ENCODE measurements around the gene CLSTN2. TPM values are rescaled to one million over a fixed set of nuclear protein-coding genes. Genes with fewer than 3 reads are reported as not detected.

The CLSTN2 gene
- polyA plus RNA-seq, 3 donors, result not detected

DNA sequence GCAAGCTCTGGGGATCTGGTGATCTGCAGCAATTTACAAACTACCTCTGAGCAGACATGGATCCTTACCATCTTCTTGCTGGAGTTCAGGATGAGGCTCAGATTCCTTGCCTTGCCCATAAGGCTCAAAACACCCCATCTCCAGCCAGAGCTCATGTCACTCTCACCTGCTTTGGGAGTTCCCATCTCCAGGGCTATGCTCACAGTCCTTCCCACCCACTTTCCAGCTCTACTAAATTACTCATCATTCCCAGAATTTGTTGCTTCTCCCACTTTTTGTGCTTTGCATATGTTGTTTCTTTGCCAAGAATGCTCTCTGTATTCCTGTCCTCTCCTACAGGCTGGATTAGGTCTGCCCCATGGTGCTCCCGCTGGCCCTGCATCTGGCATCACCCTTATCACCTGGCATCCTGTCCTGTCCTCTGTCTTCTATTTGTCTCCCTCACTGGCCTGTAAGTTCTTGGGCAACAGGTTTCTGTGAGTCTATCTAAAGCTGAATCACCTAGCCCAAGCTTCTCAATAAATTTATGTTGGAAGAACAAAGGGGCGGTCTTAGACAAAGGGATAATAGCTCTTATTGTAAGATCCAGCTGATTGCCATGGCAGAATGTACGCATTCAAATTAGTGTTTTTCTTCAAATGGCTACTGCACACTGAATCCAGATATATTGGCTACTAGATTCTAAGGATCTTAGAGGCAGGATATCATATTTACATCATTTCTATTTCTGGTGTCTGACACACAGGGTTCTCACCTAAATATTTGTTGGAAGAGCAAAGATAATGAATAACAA lies 179.2 kb downstream of the CLSTN2 start:
- no peak for DNase-seq
- intact Hi-C loops (cut with micrococcal nuclease), result no loop called here
- Histone ChIP-seq H3K4me2 (replicated peaks; ENCODE audit: extremely low read depth, low read length, poor library complexity, severe bottlenecking) (no peak overlapping the region), H3K79me2 (ENCODE audit: insufficient read depth, low read length) (no peaks in the 10 kb centered on the region), H3K27ac (ENCODE audit: low read depth in 1 of 2, low read length in 2 of 2) (no peak overlapping the region), H3K9ac (ENCODE audit: insufficient read depth, low read length, poor library complexity, severe bottlenecking) (no peak overlapping the region), H3K9me3 (replicated peaks in 1 of 2; ENCODE audit: control insufficient read depth in 1 of 2, insufficient read depth in 1 of 2, low read length in 2 of 2) (no peaks in the 10 kb centered on the region), H3K36me3 (replicated peaks in 1 of 2; ENCODE audit: control insufficient read depth in 1 of 2, insufficient read depth in 2 of 2, low read length in 2 of 2) (no peaks in the 10 kb centered on the region), H3K4me3 (replicated peaks in 1 of 3; ENCODE audit: low read depth in 2 of 3, low read length in 3 of 3) (no peak overlapping the region), H2AFZ (ENCODE audit: insufficient read depth, low read depth, low read length, poor library complexity, severe bottlenecking) (no peak overlapping the region), H3K27me3 (ENCODE audit: control insufficient read depth in 2 of 2, insufficient read depth in 2 of 2, low read length in 2 of 2) (no peaks in the 10 kb centered on the region), H4K20me1 (ENCODE audit: insufficient read depth, low read length) (no peaks in the 10 kb centered on the region), H3K4me1 (ENCODE audit: control insufficient read depth in 1 of 2, insufficient read depth in 2 of 2, low read length in 2 of 2) (no peaks in the 10 kb centered on the region)
- TF ChIP-seq, protein P1, sequence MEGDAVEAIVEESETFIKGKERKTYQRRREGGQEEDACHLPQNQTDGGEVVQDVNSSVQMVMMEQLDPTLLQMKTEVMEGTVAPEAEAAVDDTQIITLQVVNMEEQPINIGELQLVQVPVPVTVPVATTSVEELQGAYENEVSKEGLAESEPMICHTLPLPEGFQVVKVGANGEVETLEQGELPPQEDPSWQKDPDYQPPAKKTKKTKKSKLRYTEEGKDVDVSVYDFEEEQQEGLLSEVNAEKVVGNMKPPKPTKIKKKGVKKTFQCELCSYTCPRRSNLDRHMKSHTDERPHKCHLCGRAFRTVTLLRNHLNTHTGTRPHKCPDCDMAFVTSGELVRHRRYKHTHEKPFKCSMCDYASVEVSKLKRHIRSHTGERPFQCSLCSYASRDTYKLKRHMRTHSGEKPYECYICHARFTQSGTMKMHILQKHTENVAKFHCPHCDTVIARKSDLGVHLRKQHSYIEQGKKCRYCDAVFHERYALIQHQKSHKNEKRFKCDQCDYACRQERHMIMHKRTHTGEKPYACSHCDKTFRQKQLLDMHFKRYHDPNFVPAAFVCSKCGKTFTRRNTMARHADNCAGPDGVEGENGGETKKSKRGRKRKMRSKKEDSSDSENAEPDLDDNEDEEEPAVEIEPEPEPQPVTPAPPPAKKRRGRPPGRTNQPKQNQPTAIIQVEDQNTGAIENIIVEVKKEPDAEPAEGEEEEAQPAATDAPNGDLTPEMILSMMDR (IDR thresholded peaks at IDR 0.05), result no peak
- H3K9me3 Mint-ChIP-seq, result no peaks in the 10 kb centered on the region
- WGBS (ENCODE audit: insufficient coverage), result 100% methylated on average over 1 of the region's 3 CpGs
- no peak overlapping the region for H3K4me3 Mint-ChIP-seq
- peaks cover 0 to 3% (median 0%) of the 10 kb centered on the region in 3 donors for H3K27me3 Mint-ChIP-seq (ENCODE audit: low read depth in 3 of 3)
- H3K36me3 Mint-ChIP-seq, result no peaks in the 10 kb centered on the region
- no peaks in the 10 kb centered on the region for H3K4me1 Mint-ChIP-seq
- H3K27ac Mint-ChIP-seq, result no peak overlapping the region

DNA sequence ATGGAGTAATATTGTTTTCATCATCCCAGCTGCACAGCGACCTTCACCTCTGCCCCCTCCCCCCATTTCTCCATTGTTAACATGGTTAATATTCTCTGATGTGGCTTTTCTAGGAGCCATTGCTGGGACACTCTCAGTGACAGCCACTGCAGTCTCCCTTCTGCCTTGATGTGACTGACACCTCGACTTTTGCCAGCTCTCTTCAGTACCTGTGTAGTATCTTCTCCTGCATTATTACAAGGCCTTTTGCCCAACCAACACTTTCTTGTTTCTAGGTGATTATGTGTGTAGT lies 179.8 kb downstream of the CLSTN2 start:
- Histone ChIP-seq H2AFZ (ENCODE audit: insufficient read depth, low read depth, low read length, poor library complexity, severe bottlenecking) (no peak overlapping the region), H3K9ac (ENCODE audit: insufficient read depth, low read length, poor library complexity, severe bottlenecking) (no peak overlapping the region), H3K9me3 (replicated peaks in 1 of 2; ENCODE audit: control insufficient read depth in 1 of 2, insufficient read depth in 1 of 2, low read length in 2 of 2) (no peaks in the 10 kb centered on the region), H3K4me2 (replicated peaks; ENCODE audit: extremely low read depth, low read length, poor library complexity, severe bottlenecking) (no peak overlapping the region), H3K36me3 (replicated peaks in 1 of 2; ENCODE audit: control insufficient read depth in 1 of 2, insufficient read depth in 2 of 2, low read length in 2 of 2) (no peaks in the 10 kb centered on the region), H3K27me3 (ENCODE audit: control insufficient read depth in 2 of 2, insufficient read depth in 2 of 2, low read length in 2 of 2) (no peaks in the 10 kb centered on the region), H4K20me1 (ENCODE audit: insufficient read depth, low read length) (no peaks in the 10 kb centered on the region), H3K4me1 (ENCODE audit: control insufficient read depth in 1 of 2, insufficient read depth in 2 of 2, low read length in 2 of 2) (no peaks in the 10 kb centered on the region), H3K4me3 (replicated peaks in 1 of 3; ENCODE audit: low read depth in 2 of 3, low read length in 3 of 3) (no peak overlapping the region), H3K27ac (ENCODE audit: low read depth in 1 of 2, low read length in 2 of 2) (no peak overlapping the region), H3K79me2 (ENCODE audit: insufficient read depth, low read length) (no peaks in the 10 kb centered on the region)
- Mint-ChIP-seq H3K9me3 (no peaks in the 10 kb centered on the region), H3K4me3 (no peak overlapping the region), H3K36me3 (no peaks in the 10 kb centered on the region), H3K27ac (no peak overlapping the region), H3K4me1 (no peaks in the 10 kb centered on the region), H3K27me3 (ENCODE audit: low read depth in 3 of 3) (peaks cover 0 to 3% (median 0%) of the 10 kb centered on the region in 3 donors)
- TF ChIP-seq, protein P1 (IDR thresholded peaks at IDR 0.05), result no peak
- no peak for DNase-seq
- intact Hi-C loops (cut with micrococcal nuclease), result no loop called here
- no CpG with 5 or more reads among the region's 2 CpGs for WGBS (ENCODE audit: insufficient coverage)
